Stimulated activated CD8-positive, alpha-beta memory T cell treated with anti-CD3 and anti-CD28 coated beads, Interleukin-7, amount 100 ng/mL, for 4 hours (primary cell): ENCODE measurements around the gene RAPGEF4.
"Not testable (repeated sequence)": the region's sequence is repeated elsewhere in the genome, so short reads cannot be mapped to it uniquely, and the experiment has no call there.

ENCODE experiments used
- DNase-seq, 2 donors: peaks; one replicate each; pipeline ENCODE4 v3.0.0-alpha.2; 2020; ENCODE audit warnings: low read depth in 2 of 2

RAPGEF4 gene

GRCh38 chr2:172726172-172726735 is 9.4 kb upstream of the RAPGEF4 start:
- no peak for DNase-seq

- no peak for DNase-seq
These were observed 5.2 kb upstream of the RAPGEF4 start for GRCh38 chr2:172730411-172730810.

- no peak for DNase-seq
These were observed 699 bp upstream of the RAPGEF4 start for GRCh38 chr2:172734711-172735581.

GRCh38 chr2:172736424-172737174 is 954 bp downstream of the RAPGEF4 start:
- DNase-seq: no peak

- DNase-seq: no peak
These were observed 4.1 kb downstream of the RAPGEF4 start for GRCh38 chr2:172739661-172740266.

- no peak for DNase-seq
These were observed 5.2 kb downstream of the RAPGEF4 start for GRCh38 chr2:172740856-172741255.

- DNase-seq: no peak
These were observed 7.4 kb downstream of the RAPGEF4 start for GRCh38 chr2:172742931-172743540.

GRCh38 chr2:172743898-172744297 is 8.3 kb downstream of the RAPGEF4 start:
- DNase-seq: no peak

- no peak for DNase-seq
These were observed 10.0 kb downstream of the RAPGEF4 start for GRCh38 chr2:172745636-172746035.

GRCh38 chr2:172748543-172748942 is 12.9 kb downstream of the RAPGEF4 start:
- DNase-seq: not testable (repeated sequence)

- DNase-seq: no peak
These were observed 13.7 kb downstream of the RAPGEF4 start for GRCh38 chr2:172749388-172749787.

- no peak for DNase-seq
These were observed 15.9 kb downstream of the RAPGEF4 start for GRCh38 chr2:172751564-172751963.

- no peak for DNase-seq
These were observed 18.0 kb downstream of the RAPGEF4 start for GRCh38 chr2:172753610-172754009.

GRCh38 chr2:172759441-172759840 is 23.8 kb downstream of the RAPGEF4 start:
- DNase-seq: no peak

- DNase-seq: no peak
These were observed 25.7 kb downstream of the RAPGEF4 start for GRCh38 chr2:172761306-172761705.

GRCh38 chr2:172762574-172762973 is 26.9 kb downstream of the RAPGEF4 start:
- no peak for DNase-seq

GRCh38 chr2:172763079-172763478 is 27.4 kb downstream of the RAPGEF4 start:
- DNase-seq: no peak

- no peak for DNase-seq
These were observed 30.0 kb downstream of the RAPGEF4 start for GRCh38 chr2:172765662-172766061.

- no peak for DNase-seq
These were observed 32.8 kb downstream of the RAPGEF4 start for GRCh38 chr2:172768401-172768800.

GRCh38 chr2:172769879-172770278 is 34.2 kb downstream of the RAPGEF4 start:
- no peak for DNase-seq

- no peak for DNase-seq
These were observed 35.2 kb downstream of the RAPGEF4 start for GRCh38 chr2:172770887-172771286.

GRCh38 chr2:172772633-172773032 is 37.0 kb downstream of the RAPGEF4 start:
- DNase-seq: no peak
